Right lobe of liver (tissue), 6 donors: ENCODE results near the gene ROGDI. TPM values are rescaled to one million over a fixed set of nuclear protein-coding genes. Genes with fewer than 3 reads are reported as not detected.

ENCODE experiments used
- ATAC-seq, 4 donors: fragments of 200-7000 bp; cut with Tn5 transposase; one replicate each; pipeline ENCODE4 v1.9.1; 2020; ENCODE audit warnings: mild to moderate bottlenecking in 4 of 4, moderate library complexity in 4 of 4
- DNase-seq, 3 donors: peaks; one replicate each; pipeline ENCODE4 v3.0.0-alpha.2; 2020
- H3K27ac ChIP-seq, 3 donors: fragments of 200-600 bp; one replicate each; pipeline ENCODE4 v1.8.0; 2022
- H3K27me3 ChIP-seq, 2 donors: fragments of 200-600 bp; one replicate each; pipeline ENCODE4 v1.8.0; 2022
- H3K36me3 ChIP-seq, 4 donors: fragments of 200-600 bp; sonication (generic) in 1 of 4; one replicate each; pipeline versions ENCODE4 v1.5.1 to v1.8.0; 2017 to 2022; ENCODE audit warnings: control low read depth in 1 of 4
- H3K4me1 ChIP-seq, 4 donors: fragments of 200-600 bp; sonication (generic) in 1 of 4; one replicate each; pipeline versions ENCODE4 v1.5.1 to v1.8.0; 2017 to 2022; ENCODE audit warnings: control low read depth in 1 of 4
- H3K4me3 ChIP-seq, 3 donors: fragments of 200-600 bp; one replicate each; pipeline ENCODE4 v1.8.0; 2022
- H3K9me3 ChIP-seq, 4 donors: fragments of 200-600 bp; sonication (generic) in 1 of 4; one replicate each; pipeline versions ENCODE4 v1.5.1 to v1.8.0; 2017 to 2022; ENCODE audit warnings: control low read depth in 1 of 4
- CTCF ChIP-seq, 4 donors: fragments of 200-600 bp in 3 of 4; fragments of 450-650 bp in 1 of 4; IDR thresholded peaks; one replicate each; pipeline versions ENCODE4 v1.5.1 to v1.8.0; 2016 to 2022; ENCODE audit warnings: antibody characterized with exemption in 4 of 4, mild to moderate bottlenecking in 2 of 4
- POLR2A ChIP-seq: fragments of 450-650 bp; IDR thresholded peaks from one replicate; pipeline ENCODE4 v1.6.1; 2017; ENCODE audit warnings: antibody characterized with exemption, mild to moderate bottlenecking
- WGBS: methylation state at CpG from one replicate; pipeline ENCODE4 v1.1.6; 2018; ENCODE audit warnings: low coverage, low lambda C conversion rate; ENCODE audit not compliant: insufficient coverage; ENCODE audit errors: missing lambda C conversion rate; 5-methylcytosine and 5-hydroxymethylcytosine counted together
- intact Hi-C, 2 donors: fragments of 100-400 bp; cut with DNase I; formaldehyde crosslinking; loops; one replicate each; pipeline versions ENCODE4 v1.11.2 to v1.14.1; 2022
- total RNA-seq, 6 experiments: library from RNA; depleted of rRNA in 2 of 6; stranded (reverse); fragments of >200 nt in 2 of 6; fragmentation: NEBNext Ultra II Directional in 3 of 6; extraction: Animal tissue kit (Norgen Biotek cat#: 25700) in 3 of 6; gene quantifications; one replicate each; pipeline versions ENCODE4 v1.1.0 to v1.2.4, GENCODE V29; 2016 to 2023
- donor health status: DM: no; HTN: yes; CAD: no.
- donor health status: DM: no; HTN: no; CAD: no.
- donor health status: DM: no; HTN: no; CAD: no.
- donor health status: DM: no; HTN: yes; CAD: no.
- donor health status: DM: no; HTN: yes; CAD: no.

The ROGDI gene
- total RNA-seq, 6 experiments from 2014 or later = 8.3 to 24.2 (median 14.0) TPM

GRCh38 chr16:4846901-4847773 is 44.7 kb upstream of the ROGDI start, which contains the start of the genes GLYR1 and UBN1:
Gene GLYR1, minus strand, starts transcription at chr16:4847288. Its CDS starts 23 bp downstream, at chr16:4847265.
Gene UBN1, plus strand, starts transcription at chr16:4847481. Its CDS starts 5,437 bp downstream, at chr16:4852918.
- ATAC-seq (peak; percentile 93 to 95 (median 93)), DNase-seq (peak; percentile 99 to 100 (median 100))
- intact Hi-C loops = no loop called here
- Histone ChIP-seq H3K4me3 (peak within 1 kb of the TSS; percentile 85 to 97 (median 89)), H3K9me3 (no peaks in the 10 kb centered on the region), H3K27ac (peak within 1 kb of the TSS; percentile 87 to 96 (median 93)), H3K27me3 (no peaks in the 10 kb centered on the region), H3K36me3 (peaks cover 0 to 30% (median 15%) of the 10 kb centered on the region in 4 donors), H3K4me1 (peaks cover 0 to 39% (median 14%) of the 10 kb centered on the region in 4 donors)
- TF ChIP-seq CTCF (IDR thresholded peaks at IDR 0.05) = no peak
- peak; percentile 88 for TF ChIP-seq POLR2A
- no CpG with 5 or more reads among the region's 126 CpGs for WGBS

GRCh38 chr16:4846503-4846900 is 44.1 kb upstream of the ROGDI start:
- Histone ChIP-seq H3K9me3 (no peaks in the 10 kb centered on the region), H3K4me3 (peak overlapping the region; percentile 85 to 97 (median 89)), H3K36me3 (peaks cover 0 to 36% (median 17%) of the 10 kb centered on the region in 4 donors), H3K27me3 (no peaks in the 10 kb centered on the region), H3K4me1 (peaks cover 0 to 32% (median 14%) of the 10 kb centered on the region in 4 donors), H3K27ac (peak overlapping the region; percentile 87 to 96 (median 93))
- WGBS = 0% methylated on average over 2 of the region's 27 CpGs
- TF ChIP-seq POLR2A (peak; percentile 11), CTCF (IDR thresholded peaks at IDR 0.05) (no peak)
- ATAC-seq (peak; percentile 46 to 60 (median 53)), DNase-seq (peak; percentile 73 to 79 (median 74))
- intact Hi-C loops = no loop called here

GRCh38 chr16:4840984-4841383 is 38.6 kb upstream of the ROGDI start:
- intact Hi-C loops = no loop called here
- DNase-seq (no peak), ATAC-seq (no peak)
- Histone ChIP-seq H3K27ac (no peak overlapping the region), H3K27me3 (no peaks in the 10 kb centered on the region), H3K36me3 (peaks cover 0 to 82% (median 34%) of the 10 kb centered on the region in 4 donors), H3K4me1 (peaks cover 0 to 6% (median 3%) of the 10 kb centered on the region in 4 donors), H3K9me3 (no peaks in the 10 kb centered on the region), H3K4me3 (no peak overlapping the region)
- TF ChIP-seq POLR2A (no peak), CTCF (IDR thresholded peaks at IDR 0.05) (no peak)
- 74% methylated on average over 5 of the region's 5 CpGs for WGBS

GRCh38 chr16:4839942-4840341 is 37.5 kb upstream of the ROGDI start:
- Histone ChIP-seq H3K9me3 (no peaks in the 10 kb centered on the region), H3K4me1 (no peaks in the 10 kb centered on the region), H3K27ac (no peak overlapping the region), H3K36me3 (peaks cover 0 to 83% (median 33%) of the 10 kb centered on the region in 4 donors), H3K27me3 (no peaks in the 10 kb centered on the region), H3K4me3 (no peak overlapping the region)
- ATAC-seq (no peak), DNase-seq (no peak)
- WGBS = 87% methylated on average over 3 of the region's 5 CpGs
- intact Hi-C loops = no loop called here
- no peak for TF ChIP-seq CTCF (IDR thresholded peaks at IDR 0.05)
- TF ChIP-seq POLR2A = no peak
